Measurements from ENCODE around the gene PPM1H.

DNA sequence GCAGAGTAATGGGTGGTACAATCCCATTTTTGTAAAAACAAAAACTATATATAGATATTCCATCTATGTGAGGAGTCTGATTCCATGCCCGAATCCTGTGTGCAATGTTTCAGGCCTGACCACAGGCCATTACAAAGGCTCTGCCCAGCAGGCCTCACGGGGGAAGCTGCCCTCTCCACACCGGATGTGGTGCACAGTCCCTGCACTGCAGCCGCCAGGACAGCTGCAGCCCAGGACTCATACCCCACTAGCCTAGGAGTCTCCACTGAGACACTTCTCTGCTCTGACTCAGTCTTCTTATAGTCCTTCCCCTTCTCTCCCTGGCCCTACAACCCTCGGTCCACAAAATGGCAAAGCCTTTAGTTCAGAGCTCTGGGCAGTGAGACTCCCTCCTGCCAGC, 190.4 kb downstream of the PPM1H start:
- TF ChIP-seq POLR2A (IDR thresholded peaks at IDR 0.05), result no peak
- TF ChIP-seq EP300 (IDR thresholded peaks at IDR 0.05), result no peak

Measured in sigmoid colon (tissue), 4 donors.